ENCODE data around the gene SMIM24. TPM values are rescaled to one million over a fixed set of nuclear protein-coding genes. Genes with fewer than 3 reads are reported as not detected.

The SMIM24 gene
- total and polyA plus RNA-seq, 9 of the 15 experiments (the other 6 are each of a cell fraction or from before 2014, with no cell fraction given) = 0.45 to 12.3 (median 1.4) TPM; not detected in 1

DNA sequence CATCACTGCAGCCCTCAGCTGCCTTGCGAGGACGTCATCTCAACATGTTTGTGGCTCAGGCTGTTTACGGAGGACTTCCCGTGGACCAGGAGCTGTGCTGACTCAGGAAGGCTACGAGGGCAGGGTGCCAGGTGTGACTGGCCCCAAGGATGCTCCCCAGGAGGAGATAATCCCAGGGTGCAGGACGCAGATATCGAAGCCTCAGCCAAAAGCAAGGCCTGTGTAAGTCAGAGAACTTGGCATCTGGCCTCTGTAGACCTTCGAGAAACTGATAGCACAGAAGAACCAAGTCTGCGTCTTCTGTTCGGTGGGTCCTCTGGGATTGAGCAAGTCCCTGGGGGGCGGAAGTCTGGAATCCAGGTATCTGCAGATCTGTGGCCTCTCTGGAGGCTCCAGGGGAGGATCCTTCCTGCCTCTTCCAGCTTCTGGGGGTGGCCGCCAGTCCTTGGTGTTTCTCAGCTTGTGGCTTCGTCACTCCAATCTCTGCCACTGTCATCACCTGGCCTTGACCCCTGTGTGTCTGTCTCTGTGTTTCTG is 22.8 kb upstream of the SMIM24 start (continued):
- TF ChIP-seq, protein P1, sequence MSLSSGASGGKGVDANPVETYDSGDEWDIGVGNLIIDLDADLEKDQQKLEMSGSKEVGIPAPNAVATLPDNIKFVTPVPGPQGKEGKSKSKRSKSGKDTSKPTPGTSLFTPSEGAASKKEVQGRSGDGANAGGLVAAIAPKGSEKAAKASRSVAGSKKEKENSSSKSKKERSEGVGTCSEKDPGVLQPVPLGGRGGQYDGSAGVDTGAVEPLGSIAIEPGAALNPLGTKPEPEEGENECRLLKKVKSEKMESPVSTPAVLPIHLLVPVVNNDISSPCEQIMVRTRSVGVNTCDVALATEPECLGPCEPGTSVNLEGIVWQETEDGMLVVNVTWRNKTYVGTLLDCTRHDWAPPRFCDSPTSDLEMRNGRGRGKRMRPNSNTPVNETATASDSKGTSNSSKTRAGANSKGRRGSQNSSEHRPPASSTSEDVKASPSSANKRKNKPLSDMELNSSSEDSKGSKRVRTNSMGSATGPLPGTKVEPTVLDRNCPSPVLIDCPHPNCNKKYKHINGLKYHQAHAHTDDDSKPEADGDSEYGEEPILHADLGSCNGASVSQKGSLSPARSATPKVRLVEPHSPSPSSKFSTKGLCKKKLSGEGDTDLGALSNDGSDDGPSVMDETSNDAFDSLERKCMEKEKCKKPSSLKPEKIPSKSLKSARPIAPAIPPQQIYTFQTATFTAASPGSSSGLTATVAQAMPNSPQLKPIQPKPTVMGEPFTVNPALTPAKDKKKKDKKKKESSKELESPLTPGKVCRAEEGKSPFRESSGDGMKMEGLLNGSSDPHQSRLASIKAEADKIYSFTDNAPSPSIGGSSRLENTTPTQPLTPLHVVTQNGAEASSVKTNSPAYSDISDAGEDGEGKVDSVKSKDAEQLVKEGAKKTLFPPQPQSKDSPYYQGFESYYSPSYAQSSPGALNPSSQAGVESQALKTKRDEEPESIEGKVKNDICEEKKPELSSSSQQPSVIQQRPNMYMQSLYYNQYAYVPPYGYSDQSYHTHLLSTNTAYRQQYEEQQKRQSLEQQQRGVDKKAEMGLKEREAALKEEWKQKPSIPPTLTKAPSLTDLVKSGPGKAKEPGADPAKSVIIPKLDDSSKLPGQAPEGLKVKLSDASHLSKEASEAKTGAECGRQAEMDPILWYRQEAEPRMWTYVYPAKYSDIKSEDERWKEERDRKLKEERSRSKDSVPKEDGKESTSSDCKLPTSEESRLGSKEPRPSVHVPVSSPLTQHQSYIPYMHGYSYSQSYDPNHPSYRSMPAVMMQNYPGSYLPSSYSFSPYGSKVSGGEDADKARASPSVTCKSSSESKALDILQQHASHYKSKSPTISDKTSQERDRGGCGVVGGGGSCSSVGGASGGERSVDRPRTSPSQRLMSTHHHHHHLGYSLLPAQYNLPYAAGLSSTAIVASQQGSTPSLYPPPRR (CRISPR knock-in tag; IDR thresholded peaks at IDR 0.05; ENCODE audit: borderline replicate concordance) = no peak
- TF ChIP-seq, protein P2, sequence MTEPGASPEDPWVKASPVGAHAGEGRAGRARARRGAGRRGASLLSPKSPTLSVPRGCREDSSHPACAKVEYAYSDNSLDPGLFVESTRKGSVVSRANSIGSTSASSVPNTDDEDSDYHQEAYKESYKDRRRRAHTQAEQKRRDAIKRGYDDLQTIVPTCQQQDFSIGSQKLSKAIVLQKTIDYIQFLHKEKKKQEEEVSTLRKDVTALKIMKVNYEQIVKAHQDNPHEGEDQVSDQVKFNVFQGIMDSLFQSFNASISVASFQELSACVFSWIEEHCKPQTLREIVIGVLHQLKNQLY (CRISPR knock-in tag; conservative IDR thresholded peaks at IDR 0.05) = no peak
- TF ChIP-seq PHB (CRISPR knock-in tag; IDR thresholded peaks at IDR 0.05) (no peak), BRF1 (IDR thresholded peaks at IDR 0.05; ENCODE audit: borderline replicate concordance, extremely low read depth, insufficient read length) (no peak), RBM14 (IDR thresholded peaks at IDR 0.05; ENCODE audit: borderline replicate concordance, insufficient read depth, low read depth, low read length) (no peak), ZBTB7A (IDR thresholded peaks at IDR 0.05; ENCODE audit: borderline replicate concordance, control insufficient read depth, low read depth, low read length) (no peak), ZNF311 (CRISPR knock-in tag; IDR thresholded peaks at IDR 0.05) (no peak), CBX5 (IDR thresholded peaks at IDR 0.05; ENCODE audit: borderline replicate concordance, low read depth) (no peak), PPARD (CRISPR knock-in tag; IDR thresholded peaks at IDR 0.05) (no peak), SRF (CRISPR knock-in tag; IDR thresholded peaks at IDR 0.05) (no peak), ATF1 (CRISPR knock-in tag; IDR thresholded peaks at IDR 0.05) (no peak), ATF1 (tag; IDR thresholded peaks at IDR 0.05) (0 out of 2 replicates have a peak, but pooled peaks have one; percentile 30), POLR2G (IDR thresholded peaks at IDR 0.05; ENCODE audit: low read depth, low read length) (no peak), CTBP1 (IDR thresholded peaks at IDR 0.05; ENCODE audit: borderline replicate concordance) (peak; percentile 97), ZEB2 (IDR thresholded peaks at IDR 0.05) (peak; percentile 93), ZNF780A (CRISPR knock-in tag; IDR thresholded peaks at IDR 0.05) (no peak), BRCA1 (IDR thresholded peaks at IDR 0.05) (no peak), BRCA1 (CRISPR knock-in tag; IDR thresholded peaks at IDR 0.05) (no peak), NR2C2 (CRISPR knock-in tag; IDR thresholded peaks at IDR 0.05) (no peak), NR2C2 (tag; IDR thresholded peaks at IDR 0.05) (no peak)
- TF ChIP-seq, protein P3, sequence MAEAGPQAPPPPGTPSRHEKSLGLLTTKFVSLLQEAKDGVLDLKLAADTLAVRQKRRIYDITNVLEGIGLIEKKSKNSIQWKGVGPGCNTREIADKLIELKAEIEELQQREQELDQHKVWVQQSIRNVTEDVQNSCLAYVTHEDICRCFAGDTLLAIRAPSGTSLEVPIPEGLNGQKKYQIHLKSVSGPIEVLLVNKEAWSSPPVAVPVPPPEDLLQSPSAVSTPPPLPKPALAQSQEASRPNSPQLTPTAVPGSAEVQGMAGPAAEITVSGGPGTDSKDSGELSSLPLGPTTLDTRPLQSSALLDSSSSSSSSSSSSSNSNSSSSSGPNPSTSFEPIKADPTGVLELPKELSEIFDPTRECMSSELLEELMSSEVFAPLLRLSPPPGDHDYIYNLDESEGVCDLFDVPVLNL (CRISPR knock-in tag; IDR thresholded peaks at IDR 0.05; ENCODE audit: low read depth) = no peak
